MM.1S (cell line): Measurements from ENCODE around the gene HRG.
"Not testable (repeated sequence)": the region's sequence is repeated elsewhere in the genome, so short reads cannot be mapped to it uniquely, and the experiment has no call there.

Experiments
- DNase-seq: peaks from one replicate; pipeline ENCODE4 v3.0.0-alpha.2; 2015
- H2AFZ ChIP-seq: fragments of 300-600 bp; sonication (generic); 2 replicates; pipeline ENCODE4 v1.6.0; 2016; ENCODE audit warnings: antibody characterized with exemption, low read length
- H3F3A ChIP-seq: fragments of 300-600 bp; sonication (generic); 2 replicates; pipeline ENCODE4 v1.6.1; 2016; ENCODE audit warnings: mild to moderate bottlenecking, antibody characterized with exemption, low read length, moderate library complexity, mixed read lengths; ENCODE audit not compliant: insufficient read depth
- H3K27ac ChIP-seq: fragments of 300-600 bp; sonication (generic); 2 replicates; pipeline ENCODE4 v1.5.1; 2016; ENCODE audit warnings: mild to moderate bottlenecking, low read length
- H3K27me3 ChIP-seq: fragments of 300-600 bp; sonication (generic); replicated peaks from 2 replicates; pipeline ENCODE4 v1.6.0; 2016; ENCODE audit warnings: low read length; ENCODE audit not compliant: insufficient read depth
- H3K36me3 ChIP-seq: fragments of 300-600 bp; sonication (generic); replicated peaks from 2 replicates; pipeline ENCODE4 v1.6.1; 2016; ENCODE audit warnings: mild to moderate bottlenecking, low read length, mixed read lengths; ENCODE audit not compliant: insufficient read depth
- H3K4me1 ChIP-seq: fragments of 300-600 bp; sonication (generic); 2 replicates; pipeline ENCODE4 v1.6.1; 2016; ENCODE audit warnings: low read length, mixed read lengths
- H3K4me2 ChIP-seq: fragments of 300-600 bp; sonication (generic); 2 replicates; pipeline ENCODE4 v1.6.0; 2016; ENCODE audit warnings: low read depth, low read length
- H3K4me3 ChIP-seq: fragments of 300-600 bp; sonication (generic); 2 replicates; pipeline ENCODE4 v1.5.1; 2016; ENCODE audit warnings: low read length, mixed read lengths
- H3K79me2 ChIP-seq: fragments of 300-600 bp; sonication (generic); 2 replicates; pipeline ENCODE4 v1.6.1; 2016; ENCODE audit warnings: mixed run types, low read length, mixed read lengths
- H3K9ac ChIP-seq: fragments of 300-600 bp; sonication (generic); 2 replicates; pipeline ENCODE4 v1.6.1; 2016; ENCODE audit warnings: low read length, mixed read lengths
- H3K9me2 ChIP-seq: fragments of 300-600 bp; sonication (generic); replicated peaks from 2 replicates; pipeline ENCODE4 v1.6.1; 2016; ENCODE audit warnings: mild to moderate bottlenecking, low read length, mixed read lengths; ENCODE audit not compliant: insufficient read depth
- H3K9me3 ChIP-seq: fragments of 300-600 bp; sonication (generic); replicated peaks from 2 replicates; pipeline ENCODE4 v1.6.1; 2016; ENCODE audit warnings: mild to moderate bottlenecking, low read length, mixed read lengths; ENCODE audit not compliant: insufficient read depth
- H4K20me1 ChIP-seq: fragments of 300-600 bp; sonication (generic); 2 replicates; pipeline ENCODE4 v1.6.1; 2016; ENCODE audit warnings: mild to moderate bottlenecking, low read length, moderate library complexity, mixed read lengths; ENCODE audit not compliant: insufficient read depth
- CTCF ChIP-seq: fragments of 300-600 bp; sonication (generic); IDR thresholded peaks from 2 replicates; pipeline ENCODE4 v1.5.1; 2016; ENCODE audit warnings: antibody characterized with exemption, low read length, mixed read lengths
- EZH2 ChIP-seq: fragments of 300-600 bp; sonication (generic); optimal IDR thresholded peaks from 2 replicates; pipeline ENCODE3; 2017; ENCODE audit warnings: low read depth, mild to moderate bottlenecking, antibody characterized with exemption, low read length, mixed read lengths
- EZH2phosphoT487 ChIP-seq: fragments of 300-600 bp; sonication (generic); IDR thresholded peaks from 2 replicates; pipeline ENCODE4 v1.6.1; 2018; ENCODE audit warnings: antibody characterized with exemption, low read length

HRG gene

GRCh38 chr3:186708983-186709679 lies 43.3 kb downstream of the HRG start:
- Histone ChIP-seq H3K4me2 (no peak overlapping the region), H3K36me3 (no peaks in the 10 kb centered on the region), H3K9me2 (no peaks in the 10 kb centered on the region), H3K27ac (no peak overlapping the region), H3K4me3 (no peak overlapping the region), H3K79me2 (no peaks in the 10 kb centered on the region), H3F3A (peaks cover 9% of the 10 kb centered on the region), H3K9me3 (no peaks in the 10 kb centered on the region), H3K9ac (no peak overlapping the region), H2AFZ (no peak overlapping the region), H3K4me1 (peaks cover 11% of the 10 kb centered on the region), H4K20me1 (no peaks in the 10 kb centered on the region), H3K27me3 (no peaks in the 10 kb centered on the region)
- DNase-seq, result no peak
- no peak for TF ChIP-seq CTCF
- TF ChIP-seq EZH2, result no peak
- TF ChIP-seq EZH2phosphoT487, result no peak

GRCh38 chr3:186710694-186711093 lies 44.9 kb downstream of the HRG start:
- not testable (repeated sequence) for H3K4me3 ChIP-seq, H3F3A ChIP-seq, H3K79me2 ChIP-seq, DNase-seq, H4K20me1 ChIP-seq, H3K36me3 ChIP-seq, H3K9ac ChIP-seq, H3K9me2 ChIP-seq, H3K27ac ChIP-seq, H3K27me3 ChIP-seq, H2AFZ ChIP-seq, H3K9me3 ChIP-seq, H3K4me2 ChIP-seq
- peaks cover 11% of the 10 kb centered on the region for H3K4me1 ChIP-seq

GRCh38 chr3:186713499-186713898 lies 47.7 kb downstream of the HRG start:
- no peaks in the 10 kb centered on the region for H3K36me3 ChIP-seq
- no peaks in the 10 kb centered on the region for H3K79me2 ChIP-seq
- H3K27ac ChIP-seq, result no peak overlapping the region
- H3K9ac ChIP-seq, result no peak overlapping the region
- DNase-seq, result no peak
- no peak overlapping the region for H2AFZ ChIP-seq
- no peaks in the 10 kb centered on the region for H3F3A ChIP-seq
- H3K4me1 ChIP-seq, result no peaks in the 10 kb centered on the region
- no peaks in the 10 kb centered on the region for H3K27me3 ChIP-seq
- H4K20me1 ChIP-seq, result no peaks in the 10 kb centered on the region
- H3K9me2 ChIP-seq, result no peaks in the 10 kb centered on the region
- H3K4me3 ChIP-seq, result no peak overlapping the region
- no peak overlapping the region for H3K4me2 ChIP-seq
- TF ChIP-seq EZH2, result no peak
- TF ChIP-seq CTCF, result no peak
- no peak for TF ChIP-seq EZH2phosphoT487
- no peaks in the 10 kb centered on the region for H3K9me3 ChIP-seq

GRCh38 chr3:186717039-186717457 lies 51.2 kb downstream of the HRG start, which contains the start of gene KNG1:
KNG1 (plus strand) TSS chr3:186717359; CDS start chr3:186717543, 184 bp downstream.
- Histone ChIP-seq H3K4me1 (no peaks in the 10 kb centered on the region), H3K79me2 (no peaks in the 10 kb centered on the region), H3K36me3 (no peaks in the 10 kb centered on the region), H3K27me3 (no peaks in the 10 kb centered on the region), H2AFZ (no peak within 1 kb of the TSS), H3K27ac (no peak within 1 kb of the TSS), H4K20me1 (no peaks in the 10 kb centered on the region), H3K4me2 (no peak within 1 kb of the TSS), H3K9me2 (no peaks in the 10 kb centered on the region), H3K9ac (no peak within 1 kb of the TSS), H3F3A (no peaks in the 10 kb centered on the region), H3K4me3 (no peak within 1 kb of the TSS), H3K9me3 (no peaks in the 10 kb centered on the region)
- no peak for DNase-seq
- no peak for TF ChIP-seq CTCF
- no peak for TF ChIP-seq EZH2phosphoT487
- no peak for TF ChIP-seq EZH2
